Prostate gland (tissue), 2 donors: ENCODE results near the gene ERCC5.

Experiments used
- CTCF ChIP-seq, 4 experiments: fragments of 200-600 bp in 2 of 4; fragments of 450-650 bp in 2 of 4; sonication (generic) in 2 of 4; IDR thresholded peaks; 1 replicate in 3 of 4; 2 replicates in 1 of 4; pipeline ENCODE4 v1.5.1; 2016 to 2019; ENCODE audit warnings: antibody characterized with exemption in 4 of 4, mild to moderate bottlenecking in 2 of 4, moderate library complexity in 2 of 4
- POLR2A ChIP-seq: fragments of 450-650 bp; IDR thresholded peaks from one replicate; pipeline ENCODE4 v1.6.1; 2016; ENCODE audit warnings: antibody characterized with exemption, mild to moderate bottlenecking

DNA sequence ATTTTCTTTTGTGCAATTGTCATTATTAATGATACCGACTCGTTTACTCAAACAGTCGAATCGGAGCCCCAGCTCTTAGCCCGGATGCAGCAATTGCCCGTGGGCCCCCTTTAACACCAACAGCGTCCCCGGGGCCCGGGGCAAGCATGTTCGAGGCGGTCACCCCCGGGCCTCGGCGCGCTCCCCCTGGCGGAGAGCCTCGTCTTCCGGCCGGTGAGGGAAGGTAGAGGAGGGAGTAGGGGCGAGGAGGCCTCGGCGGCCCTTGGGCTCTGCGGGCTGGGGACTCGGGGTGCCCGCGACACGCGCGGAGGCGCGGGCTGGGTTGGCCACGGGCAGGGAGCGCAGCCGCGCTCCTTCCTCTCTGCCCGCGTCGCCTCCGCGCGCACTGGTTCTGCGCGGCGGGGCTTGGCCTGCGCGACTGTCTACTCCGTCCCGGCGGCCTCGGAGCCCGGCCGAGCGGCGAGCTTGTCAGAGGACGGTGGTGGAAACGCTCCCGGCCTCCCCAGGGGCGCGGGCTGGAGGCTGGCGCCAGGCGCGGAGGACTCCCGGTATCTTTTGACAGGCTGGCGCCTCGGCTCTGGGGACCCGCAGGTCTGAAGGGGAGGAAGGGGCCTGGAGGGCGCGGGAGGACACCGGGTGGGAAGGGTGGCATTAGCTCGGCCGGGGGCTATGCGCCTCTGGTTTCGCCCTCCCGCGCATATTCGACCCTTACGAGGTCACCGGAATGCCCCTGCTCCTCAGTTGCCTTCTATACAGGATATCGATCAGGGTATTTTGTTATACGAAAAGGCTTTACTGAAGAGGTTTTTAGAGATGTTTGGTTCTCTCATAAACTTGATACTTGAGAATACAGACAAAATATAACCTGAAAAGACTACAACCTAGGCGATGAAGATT, 45.4 kb upstream of the ERCC5 start:
- peak; percentile 37 to 70 (median 58) for TF ChIP-seq CTCF (IDR thresholded peaks at IDR 0.05)
- no peak for TF ChIP-seq POLR2A
